HepG2 (cell line): Measurements from ENCODE around the gene WDR37. TPM values are rescaled to one million over a fixed set of nuclear protein-coding genes. Genes with fewer than 3 reads are reported as not detected.

Experiments used
- BCL6 ChIP-seq: IDR thresholded peaks from 2 replicates; pipeline ENCODE4 v1.6.1; 2016; ENCODE audit warnings: missing genetic modification reagents, missing compliant biosample characterization
- CEBPB ChIP-seq: IDR thresholded peaks from 2 replicates; pipeline ENCODE4 v1.6.1; 2011; ENCODE audit warnings: low read depth, low read length, improper control_type of control experiment, borderline replicate concordance
- GTF3A ChIP-seq: sonication (generic); formaldehyde crosslinking; conservative IDR thresholded peaks from 2 replicates; pipeline ENCODE4 v1.4.0; 2020; ENCODE audit warnings: mild to moderate bottlenecking, missing genetic modification reagents
- IKZF1 ChIP-seq: fragments of 450-650 bp; IDR thresholded peaks from 2 replicates; pipeline ENCODE4 v1.7.1; 2016
- KLF16 ChIP-seq, 2 experiments: sonication (generic) in 1 of 2; formaldehyde crosslinking in 1 of 2; IDR thresholded peaks; 2 replicates each; pipeline versions ENCODE4 v1.6.1 to v1.8.0; 2016 to 2023; ENCODE audit warnings: missing genetic modification reagents in 2 of 2, missing compliant biosample characterization in 1 of 2
- KMT2A ChIP-seq: sonication (generic); formaldehyde crosslinking; IDR thresholded peaks from 2 replicates; pipeline ENCODE4 v1.4.0; 2020; ENCODE audit warnings: missing genetic modification reagents
- KMT2B ChIP-seq: IDR thresholded peaks from 2 replicates; pipeline ENCODE4 v1.6.1; 2016; ENCODE audit warnings: missing genetic modification reagents, missing compliant biosample characterization
- MATR3 ChIP-seq: sonication (generic); formaldehyde crosslinking; IDR thresholded peaks from 2 replicates; pipeline ENCODE4 v1.4.0; 2020; ENCODE audit warnings: missing genetic modification reagents
- PRMT3 ChIP-seq: sonication (generic); formaldehyde crosslinking; IDR thresholded peaks from 2 replicates; pipeline ENCODE4 v1.8.1; 2022; ENCODE audit warnings: low read depth, mild to moderate bottlenecking, moderate library complexity, missing genetic modification reagents, borderline replicate concordance
- RNF2 ChIP-seq: fragments of 450-650 bp; conservative IDR thresholded peaks from 2 replicates; pipeline ENCODE4 v1.6.1; 2016; ENCODE audit warnings: low read depth
- SATB2 ChIP-seq: sonication (generic); formaldehyde crosslinking; IDR thresholded peaks from 2 replicates; pipeline ENCODE4 v1.5.0; 2020; ENCODE audit warnings: missing genetic modification reagents
- SKI ChIP-seq: fragments of 450-650 bp; IDR thresholded peaks from one replicate; pipeline ENCODE4 v1.6.1; 2018; ENCODE audit warnings: mild to moderate bottlenecking; ENCODE audit not compliant: partially characterized antibody
- ZNF10 ChIP-seq: sonication (generic); formaldehyde crosslinking; IDR thresholded peaks from 2 replicates; pipeline ENCODE4 v1.4.0; 2020; ENCODE audit warnings: mild to moderate bottlenecking, low read depth, missing genetic modification reagents, borderline replicate concordance
- ZNF234 ChIP-seq: sonication (generic); formaldehyde crosslinking; conservative IDR thresholded peaks from 2 replicates; pipeline ENCODE4 v1.5.1; 2020; ENCODE audit warnings: mild to moderate bottlenecking, missing genetic modification reagents
- ZNF296 ChIP-seq: sonication (generic); formaldehyde crosslinking; conservative IDR thresholded peaks from 2 replicates; pipeline ENCODE4 v1.5.0; 2020; ENCODE audit warnings: mild to moderate bottlenecking, missing genetic modification reagents
- ZNF891 ChIP-seq: sonication (generic); formaldehyde crosslinking; IDR thresholded peaks from 2 replicates; pipeline ENCODE4 v1.5.0; 2020; ENCODE audit warnings: mild to moderate bottlenecking, missing genetic modification reagents
- polyA plus RNA-seq, 8 experiments: library from polyadenylated mRNA; depleted of rRNA in 3 of 8; stranded (reverse) in 7 of 8; unstranded in 1 of 8; fragments of >200 nt; fragmentation: Illumina TruSeq in 4 of 8; extraction: Trizol in 4 of 8; gene quantifications; 2 replicates each; pipeline versions ENCODE4 v1.2.1 to v1.2.3, GENCODE V29; 2011 to 2016; ENCODE audit warnings: low read depth in 4 of 8, missing spikeins in 1 of 8, mixed read lengths in 1 of 8; ENCODE audit not compliant: insufficient read depth in 1 of 8
- total RNA-seq, 5 experiments: library from RNA; depleted of rRNA; stranded (reverse); fragments of >200 nt; fragmentation: Illumina TruSeq; extraction: Trizol; gene quantifications; 2 replicates each; pipeline ENCODE4 v1.2.3, GENCODE V29; 2016; ENCODE audit warnings: low read depth in 1 of 5
- TF ChIP-seq, protein P1 (sequence below): sonication (generic); formaldehyde crosslinking; IDR thresholded peaks from 2 replicates; pipeline ENCODE4 v1.5.0; 2020; ENCODE audit warnings: missing genetic modification reagents
- TF ChIP-seq, protein P2 (sequence below): sonication (generic); formaldehyde crosslinking; IDR thresholded peaks from 2 replicates; pipeline ENCODE4 v1.8.0; 2023; ENCODE audit warnings: mild to moderate bottlenecking, missing genetic modification reagents
- TF ChIP-seq, protein P3 (sequence below): IDR thresholded peaks from 2 replicates; pipeline ENCODE4 v1.4.0; 2020; ENCODE audit warnings: mild to moderate bottlenecking, missing genetic modification reagents
- TF ChIP-seq, protein P4 (sequence below): sonication (generic); formaldehyde crosslinking; IDR thresholded peaks from 2 replicates; pipeline ENCODE4 v1.9.0; 2021; ENCODE audit warnings: missing genetic modification reagents, mild to moderate bottlenecking, borderline replicate concordance
- TF ChIP-seq, protein P5 (sequence below): sonication (generic); formaldehyde crosslinking; IDR thresholded peaks from 2 replicates; pipeline ENCODE4 v1.5.0; 2020; ENCODE audit warnings: missing genetic modification reagents, mild to moderate bottlenecking, borderline replicate concordance
- TF ChIP-seq, protein P6 (sequence below): sonication (generic); formaldehyde crosslinking; IDR thresholded peaks from 2 replicates; pipeline ENCODE4 v1.8.1; 2023; ENCODE audit warnings: missing genetic modification reagents, mild to moderate bottlenecking, borderline replicate concordance

Gene WDR37
- total and polyA plus RNA-seq, 2 of the 13 experiments (the other 11 are each of a cell fraction or from before 2014, with no cell fraction given), result 5.9 to 7.5 TPM

DNA sequence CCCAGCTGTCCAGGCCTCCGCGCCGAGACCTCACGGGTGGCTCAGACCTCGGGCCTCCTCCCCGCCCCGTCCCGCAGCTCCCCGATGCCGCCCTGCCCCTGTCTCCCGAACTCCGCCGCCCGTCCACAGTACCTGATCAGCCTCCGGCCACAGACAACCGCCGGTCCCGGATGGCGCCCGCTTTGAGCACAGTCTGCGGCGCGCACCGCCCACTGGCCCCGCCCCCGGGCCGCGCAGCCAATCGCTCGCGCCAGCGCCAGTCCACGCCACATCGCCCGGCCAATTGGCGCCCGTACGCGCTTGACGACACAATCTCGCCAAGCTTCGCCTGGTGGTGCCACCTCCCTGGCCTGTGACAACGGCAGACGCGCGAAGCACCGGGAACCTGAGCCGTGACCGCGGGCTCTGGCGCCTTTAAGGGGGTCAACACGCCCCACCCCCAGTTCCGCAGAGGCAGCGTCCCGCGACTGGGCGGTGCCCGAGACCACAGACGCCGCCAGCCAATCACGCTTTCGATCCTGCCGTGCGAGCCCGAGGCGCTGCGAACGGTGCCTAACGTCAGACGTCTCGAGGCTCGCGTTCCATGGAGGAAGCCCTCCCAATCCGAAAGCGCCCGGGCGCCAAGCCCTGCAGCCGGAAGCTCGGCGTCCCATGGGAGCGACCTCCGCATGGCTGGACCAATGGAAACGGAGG lies 7.3 kb upstream of the WDR37 start, which contains the start of gene IDI1 (continued):
- TF ChIP-seq, protein P1, sequence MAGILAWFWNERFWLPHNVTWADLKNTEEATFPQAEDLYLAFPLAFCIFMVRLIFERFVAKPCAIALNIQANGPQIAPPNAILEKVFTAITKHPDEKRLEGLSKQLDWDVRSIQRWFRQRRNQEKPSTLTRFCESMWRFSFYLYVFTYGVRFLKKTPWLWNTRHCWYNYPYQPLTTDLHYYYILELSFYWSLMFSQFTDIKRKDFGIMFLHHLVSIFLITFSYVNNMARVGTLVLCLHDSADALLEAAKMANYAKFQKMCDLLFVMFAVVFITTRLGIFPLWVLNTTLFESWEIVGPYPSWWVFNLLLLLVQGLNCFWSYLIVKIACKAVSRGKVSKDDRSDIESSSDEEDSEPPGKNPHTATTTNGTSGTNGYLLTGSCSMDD, result no peak
- TF ChIP-seq, protein P2, sequence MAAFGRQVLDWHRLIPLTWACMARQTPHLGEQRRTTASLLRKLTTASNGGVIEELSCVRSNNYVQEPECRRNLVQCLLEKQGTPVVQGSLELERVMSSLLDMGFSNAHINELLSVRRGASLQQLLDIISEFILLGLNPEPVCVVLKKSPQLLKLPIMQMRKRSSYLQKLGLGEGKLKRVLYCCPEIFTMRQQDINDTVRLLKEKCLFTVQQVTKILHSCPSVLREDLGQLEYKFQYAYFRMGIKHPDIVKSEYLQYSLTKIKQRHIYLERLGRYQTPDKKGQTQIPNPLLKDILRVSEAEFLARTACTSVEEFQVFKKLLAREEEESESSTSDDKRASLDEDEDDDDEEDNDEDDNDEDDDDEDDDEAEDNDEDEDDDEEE, result peak; percentile 81; the same call in 1 of the 2 replicates
- TF ChIP-seq ZNF234 (CRISPR knock-in tag) (peak; percentile 93; the same call in 1 of the 2 replicates), KMT2B (CRISPR knock-in tag) (peak; percentile 70; the same call in 1 of the 2 replicates), ZNF296 (CRISPR knock-in tag) (no peak), ZNF891 (CRISPR knock-in tag) (peak; percentile 52; the same call in 1 of the 2 replicates), SKI (peak; percentile 72), KMT2A (CRISPR knock-in tag) (peak; percentile 80), BCL6 (CRISPR knock-in tag) (0 out of 2 replicates have a peak, but pooled peaks have one; percentile 21), CEBPB (no peak), PRMT3 (no peak), IKZF1 (no peak), MATR3 (CRISPR knock-in tag) (no peak), RNF2 (peak; percentile 83), ZNF10 (CRISPR knock-in tag) (no peak), SATB2 (CRISPR knock-in tag) (peak; percentile 55; the same call in 1 of the 2 replicates), KLF16 (CRISPR knock-in tag; IDR thresholded peaks at IDR 0.05) (no peak; a peak in 1 of 4 replicates), GTF3A (CRISPR knock-in tag) (peak; percentile 76; the same call in 1 of the 2 replicates)
- TF ChIP-seq, protein P3, sequence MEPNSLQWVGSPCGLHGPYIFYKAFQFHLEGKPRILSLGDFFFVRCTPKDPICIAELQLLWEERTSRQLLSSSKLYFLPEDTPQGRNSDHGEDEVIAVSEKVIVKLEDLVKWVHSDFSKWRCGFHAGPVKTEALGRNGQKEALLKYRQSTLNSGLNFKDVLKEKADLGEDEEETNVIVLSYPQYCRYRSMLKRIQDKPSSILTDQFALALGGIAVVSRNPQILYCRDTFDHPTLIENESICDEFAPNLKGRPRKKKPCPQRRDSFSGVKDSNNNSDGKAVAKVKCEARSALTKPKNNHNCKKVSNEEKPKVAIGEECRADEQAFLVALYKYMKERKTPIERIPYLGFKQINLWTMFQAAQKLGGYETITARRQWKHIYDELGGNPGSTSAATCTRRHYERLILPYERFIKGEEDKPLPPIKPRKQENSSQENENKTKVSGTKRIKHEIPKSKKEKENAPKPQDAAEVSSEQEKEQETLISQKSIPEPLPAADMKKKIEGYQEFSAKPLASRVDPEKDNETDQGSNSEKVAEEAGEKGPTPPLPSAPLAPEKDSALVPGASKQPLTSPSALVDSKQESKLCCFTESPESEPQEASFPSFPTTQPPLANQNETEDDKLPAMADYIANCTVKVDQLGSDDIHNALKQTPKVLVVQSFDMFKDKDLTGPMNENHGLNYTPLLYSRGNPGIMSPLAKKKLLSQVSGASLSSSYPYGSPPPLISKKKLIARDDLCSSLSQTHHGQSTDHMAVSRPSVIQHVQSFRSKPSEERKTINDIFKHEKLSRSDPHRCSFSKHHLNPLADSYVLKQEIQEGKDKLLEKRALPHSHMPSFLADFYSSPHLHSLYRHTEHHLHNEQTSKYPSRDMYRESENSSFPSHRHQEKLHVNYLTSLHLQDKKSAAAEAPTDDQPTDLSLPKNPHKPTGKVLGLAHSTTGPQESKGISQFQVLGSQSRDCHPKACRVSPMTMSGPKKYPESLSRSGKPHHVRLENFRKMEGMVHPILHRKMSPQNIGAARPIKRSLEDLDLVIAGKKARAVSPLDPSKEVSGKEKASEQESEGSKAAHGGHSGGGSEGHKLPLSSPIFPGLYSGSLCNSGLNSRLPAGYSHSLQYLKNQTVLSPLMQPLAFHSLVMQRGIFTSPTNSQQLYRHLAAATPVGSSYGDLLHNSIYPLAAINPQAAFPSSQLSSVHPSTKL (CRISPR knock-in tag), result peak; percentile 50; the same call in 1 of the 2 replicates
- TF ChIP-seq, protein P4, sequence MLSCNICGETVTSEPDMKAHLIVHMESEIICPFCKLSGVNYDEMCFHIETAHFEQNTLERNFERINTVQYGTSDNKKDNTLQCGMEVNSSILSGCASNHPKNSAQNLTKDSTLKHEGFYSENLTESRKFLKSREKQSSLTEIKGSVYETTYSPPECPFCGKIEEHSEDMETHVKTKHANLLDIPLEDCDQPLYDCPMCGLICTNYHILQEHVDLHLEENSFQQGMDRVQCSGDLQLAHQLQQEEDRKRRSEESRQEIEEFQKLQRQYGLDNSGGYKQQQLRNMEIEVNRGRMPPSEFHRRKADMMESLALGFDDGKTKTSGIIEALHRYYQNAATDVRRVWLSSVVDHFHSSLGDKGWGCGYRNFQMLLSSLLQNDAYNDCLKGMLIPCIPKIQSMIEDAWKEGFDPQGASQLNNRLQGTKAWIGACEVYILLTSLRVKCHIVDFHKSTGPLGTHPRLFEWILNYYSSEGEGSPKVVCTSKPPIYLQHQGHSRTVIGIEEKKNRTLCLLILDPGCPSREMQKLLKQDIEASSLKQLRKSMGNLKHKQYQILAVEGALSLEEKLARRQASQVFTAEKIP (CRISPR knock-in tag), result no peak
- TF ChIP-seq, protein P5, sequence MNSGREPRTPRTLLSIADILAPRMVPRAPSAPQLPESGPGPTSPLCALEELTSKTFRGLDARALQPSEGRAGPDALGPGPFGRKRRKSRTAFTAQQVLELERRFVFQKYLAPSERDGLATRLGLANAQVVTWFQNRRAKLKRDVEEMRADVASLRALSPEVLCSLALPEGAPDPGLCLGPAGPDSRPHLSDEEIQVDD (CRISPR knock-in tag), result no peak
- TF ChIP-seq, protein P6, sequence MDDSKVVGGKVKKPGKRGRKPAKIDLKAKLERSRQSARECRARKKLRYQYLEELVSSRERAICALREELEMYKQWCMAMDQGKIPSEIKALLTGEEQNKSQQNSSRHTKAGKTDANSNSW (CRISPR knock-in tag), result no peak
